Measurements from ENCODE around the gene ZDHHC12. TPM values are rescaled to one million over a fixed set of nuclear protein-coding genes. Genes with fewer than 3 reads are reported as not detected.
"Not testable (repeated sequence)": the region's sequence is repeated elsewhere in the genome, so short reads cannot be mapped to it uniquely, and the experiment has no call there.

The ZDHHC12 gene
- total RNA-seq, 6 donors from 2014 or later: 21.7 to 70.1 (median 50.6) TPM

- Histone ChIP-seq H3K4me3 (no peak overlapping the region), H3K36me3 (peaks cover 30 to 60% (median 39%) of the 10 kb centered on the region in 4 donors), H3K4me1 (peaks cover 11 to 17% (median 16%) of the 10 kb centered on the region in 4 donors), H3K9me3 (no peaks in the 10 kb centered on the region), H3K27me3 (no peaks in the 10 kb centered on the region), H3K27ac (no peak overlapping the region)
- ATAC-seq (ENCODE audit: low FRiP score in 2 of 2) (no peak), DNase-seq (no peak)
- 80 to 84% methylated on average over 6 of the region's 6 CpGs for WGBS, 2 donors
- TF ChIP-seq POLR2AphosphoS5 (IDR thresholded peaks at IDR 0.05): no peak
- no peak for TF ChIP-seq POLR2A (IDR thresholded peaks at IDR 0.05)
- TF ChIP-seq EP300 (IDR thresholded peaks at IDR 0.05): no peak
- no peak for TF ChIP-seq CTCF (IDR thresholded peaks at IDR 0.05)
Measured at GRCh38 chr9:128694344-128694743, 29.6 kb downstream of the ZDHHC12 start.

DNA sequence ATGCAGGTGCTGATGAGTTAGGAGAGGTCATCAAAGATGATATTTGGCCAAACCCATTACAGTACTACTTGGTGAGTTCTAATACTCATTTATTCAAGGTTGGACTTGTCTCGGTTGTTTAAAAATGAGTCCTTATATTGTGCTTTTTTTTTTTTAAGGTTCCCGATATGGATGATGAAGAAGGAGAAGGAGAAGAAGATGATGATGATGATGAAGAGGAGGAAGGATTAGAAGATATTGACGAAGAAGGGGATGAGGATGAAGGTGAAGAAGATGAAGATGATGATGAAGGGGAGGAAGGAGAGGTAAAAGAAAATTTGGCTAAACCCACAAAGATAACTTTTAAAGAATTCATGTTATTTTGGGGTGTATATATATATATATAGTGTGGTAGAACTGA lies 30.2 kb downstream of the ZDHHC12 start:
- 84 to 89% methylated on average over 3 of the region's 3 CpGs for WGBS, 2 donors
- H3K4me1 ChIP-seq: peaks cover 11 to 17% (median 16%) of the 10 kb centered on the region in 4 donors
- DNase-seq; ATAC-seq (ENCODE audit: low FRiP score in 2 of 2); H3K27ac ChIP-seq; H3K27me3 ChIP-seq; H3K9me3 ChIP-seq; H3K4me3 ChIP-seq: not testable (repeated sequence)
- peaks cover 30 to 60% (median 39%) of the 10 kb centered on the region in 4 donors for H3K36me3 ChIP-seq

- WGBS, 2 donors: 16 to 17% methylated on average over 5 of the region's 5 CpGs
- no peak for TF ChIP-seq CTCF (IDR thresholded peaks at IDR 0.05)
- TF ChIP-seq POLR2A (IDR thresholded peaks at IDR 0.05): no peak
- TF ChIP-seq POLR2AphosphoS5 (IDR thresholded peaks at IDR 0.05): no peak
- TF ChIP-seq EP300 (IDR thresholded peaks at IDR 0.05): no peak
- H3K4me1 ChIP-seq: peaks cover 33 to 45% (median 39%) of the 10 kb centered on the region in 4 donors
- peak overlapping the region; percentile 88 to 95 (median 92) for H3K4me3 ChIP-seq
- H3K27me3 ChIP-seq: no peaks in the 10 kb centered on the region
- peaks cover 22 to 44% (median 31%) of the 10 kb centered on the region in 4 donors for H3K36me3 ChIP-seq
- no peaks in the 10 kb centered on the region for H3K9me3 ChIP-seq
- peak overlapping the region; percentile 68 to 98 (median 74) for H3K27ac ChIP-seq
- ATAC-seq (ENCODE audit: low FRiP score in 2 of 2) (no peak), DNase-seq (no peak)
Measured at GRCh38 chr9:128690684-128691034, 33.3 kb downstream of the ZDHHC12 start.

GRCh38 chr9:128689820-128690683 lies 33.9 kb downstream of the ZDHHC12 start:
- DNase-seq: peak in 1 of 2 donors; percentile 89
- H3K4me1 ChIP-seq: peaks cover 39 to 51% (median 45%) of the 10 kb centered on the region in 4 donors
- H3K9me3 ChIP-seq: no peaks in the 10 kb centered on the region
- ATAC-seq (ENCODE audit: low FRiP score in 2 of 2): no peak
- peak overlapping the region; percentile 68 to 98 (median 87) for H3K27ac ChIP-seq
- TF ChIP-seq CTCF (IDR thresholded peaks at IDR 0.05): no peak
- TF ChIP-seq EP300 (IDR thresholded peaks at IDR 0.05): no peak
- no peak for TF ChIP-seq POLR2AphosphoS5 (IDR thresholded peaks at IDR 0.05)
- no peak for TF ChIP-seq POLR2A (IDR thresholded peaks at IDR 0.05)
- H3K4me3 ChIP-seq: peak overlapping the region; percentile 88 to 95 (median 92)
- no peaks in the 10 kb centered on the region for H3K27me3 ChIP-seq
- H3K36me3 ChIP-seq: peaks cover 20 to 39% (median 28%) of the 10 kb centered on the region in 4 donors
- WGBS, 2 donors: 0 to 1% methylated on average over 7 to 36 of the region's 83 CpGs

- peak overlapping the region; percentile 95 to 98 (median 98) for H3K27ac ChIP-seq
- 0% methylated on average over 51 of the region's 80 CpGs; no CpG with 5 or more reads in 1 of the 2 donors for WGBS, 2 donors
- no peaks in the 10 kb centered on the region for H3K9me3 ChIP-seq
- H3K36me3 ChIP-seq: peaks cover 19 to 32% (median 22%) of the 10 kb centered on the region in 4 donors
- H3K4me1 ChIP-seq: peaks cover 45 to 58% (median 52%) of the 10 kb centered on the region in 4 donors
- TF ChIP-seq POLR2AphosphoS5 (IDR thresholded peaks at IDR 0.05) (no peak), CTCF (IDR thresholded peaks at IDR 0.05) (no peak), EP300 (IDR thresholded peaks at IDR 0.05) (no peak), POLR2A (IDR thresholded peaks at IDR 0.05) (peak in 1 of 4 donors; percentile 92)
- ATAC-seq (ENCODE audit: low FRiP score in 2 of 2) (peak in 1 of 2 donors; percentile 50), DNase-seq (peak in 1 of 2 donors; percentile 38)
- no peaks in the 10 kb centered on the region for H3K27me3 ChIP-seq
- H3K4me3 ChIP-seq: peak overlapping the region; percentile 80 to 95 (median 92)
Measured at GRCh38 chr9:128689293-128689774, 34.6 kb downstream of the ZDHHC12 start.

Data from upper lobe of left lung (tissue), 6 donors.